Sigmoid colon (tissue), 4 donors: Measurements from ENCODE around the gene ABCB8.

Experiments used
- EP300 ChIP-seq, 4 donors: sonication (generic); formaldehyde crosslinking; IDR thresholded peaks; one replicate each; pipeline ENCODE4 v1.6.1; 2017; ENCODE audit warnings: antibody characterized with exemption in 4 of 4
- POLR2A ChIP-seq, 2 donors: fragments of 450-650 bp; IDR thresholded peaks; one replicate each; pipeline ENCODE4 v1.6.1; 2016; ENCODE audit warnings: antibody characterized with exemption in 2 of 2, mild to moderate bottlenecking in 2 of 2, moderate library complexity in 2 of 2
- TF ChIP-seq, protein P1 (sequence below), 4 experiments: fragments of 450-650 bp in 3 of 4; fragments of 200-600 bp in 1 of 4; IDR thresholded peaks; one replicate each; pipeline ENCODE4 v1.5.1; 2016 to 2019; ENCODE audit warnings: antibody characterized with exemption in 4 of 4, mild to moderate bottlenecking in 3 of 4, moderate library complexity in 2 of 4

DNA sequence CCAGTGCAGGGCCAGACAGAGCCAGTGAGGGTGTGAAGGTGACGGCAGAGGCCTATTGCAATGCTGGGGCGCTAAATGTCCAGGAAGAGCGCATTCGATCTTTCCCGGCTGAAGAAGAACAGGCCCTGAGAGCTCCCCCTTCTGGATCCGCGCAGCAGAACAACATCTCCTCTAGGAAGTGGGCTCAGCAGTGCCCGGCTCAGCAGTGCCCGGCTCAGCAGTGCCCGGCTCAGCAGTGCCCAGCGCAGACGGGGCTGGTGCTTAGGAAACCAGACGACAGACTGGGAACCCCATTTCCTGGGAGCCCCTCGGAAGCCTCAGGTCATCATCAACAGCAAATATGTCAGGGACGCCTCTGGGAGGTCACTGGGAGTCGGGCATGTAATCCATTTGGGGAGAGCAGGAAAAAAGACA is 42.1 kb upstream of the ABCB8 start:
- TF ChIP-seq, protein P1, sequence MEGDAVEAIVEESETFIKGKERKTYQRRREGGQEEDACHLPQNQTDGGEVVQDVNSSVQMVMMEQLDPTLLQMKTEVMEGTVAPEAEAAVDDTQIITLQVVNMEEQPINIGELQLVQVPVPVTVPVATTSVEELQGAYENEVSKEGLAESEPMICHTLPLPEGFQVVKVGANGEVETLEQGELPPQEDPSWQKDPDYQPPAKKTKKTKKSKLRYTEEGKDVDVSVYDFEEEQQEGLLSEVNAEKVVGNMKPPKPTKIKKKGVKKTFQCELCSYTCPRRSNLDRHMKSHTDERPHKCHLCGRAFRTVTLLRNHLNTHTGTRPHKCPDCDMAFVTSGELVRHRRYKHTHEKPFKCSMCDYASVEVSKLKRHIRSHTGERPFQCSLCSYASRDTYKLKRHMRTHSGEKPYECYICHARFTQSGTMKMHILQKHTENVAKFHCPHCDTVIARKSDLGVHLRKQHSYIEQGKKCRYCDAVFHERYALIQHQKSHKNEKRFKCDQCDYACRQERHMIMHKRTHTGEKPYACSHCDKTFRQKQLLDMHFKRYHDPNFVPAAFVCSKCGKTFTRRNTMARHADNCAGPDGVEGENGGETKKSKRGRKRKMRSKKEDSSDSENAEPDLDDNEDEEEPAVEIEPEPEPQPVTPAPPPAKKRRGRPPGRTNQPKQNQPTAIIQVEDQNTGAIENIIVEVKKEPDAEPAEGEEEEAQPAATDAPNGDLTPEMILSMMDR (IDR thresholded peaks at IDR 0.05) = peak; percentile 33 to 79 (median 72)
- TF ChIP-seq EP300 (IDR thresholded peaks at IDR 0.05) = no peak
- TF ChIP-seq POLR2A (IDR thresholded peaks at IDR 0.05) = no peak
